ENCODE data around the gene TTC7B.

Gene TTC7B

DNA sequence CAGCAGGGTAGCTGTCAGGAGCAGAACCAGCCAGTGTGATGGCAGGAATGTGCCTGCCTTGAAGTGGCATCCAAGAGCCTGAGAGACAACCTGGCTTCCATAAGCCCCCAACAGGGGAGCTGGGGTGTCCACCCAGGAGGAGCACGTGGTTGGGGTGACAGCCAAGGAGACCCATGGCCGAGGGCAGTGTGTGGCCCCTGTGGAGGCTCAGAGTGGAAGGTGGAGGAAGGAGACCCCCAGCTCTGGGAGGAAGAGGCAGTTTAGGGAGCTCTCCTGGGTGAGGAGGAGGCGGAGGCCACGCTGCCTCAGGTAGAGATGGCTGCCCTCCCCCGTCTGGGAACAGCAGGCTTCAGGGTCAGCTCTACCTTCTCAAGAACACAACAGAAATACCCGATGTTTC is 272.4 kb downstream of the TTC7B start:
- TF ChIP-seq, protein P1, sequence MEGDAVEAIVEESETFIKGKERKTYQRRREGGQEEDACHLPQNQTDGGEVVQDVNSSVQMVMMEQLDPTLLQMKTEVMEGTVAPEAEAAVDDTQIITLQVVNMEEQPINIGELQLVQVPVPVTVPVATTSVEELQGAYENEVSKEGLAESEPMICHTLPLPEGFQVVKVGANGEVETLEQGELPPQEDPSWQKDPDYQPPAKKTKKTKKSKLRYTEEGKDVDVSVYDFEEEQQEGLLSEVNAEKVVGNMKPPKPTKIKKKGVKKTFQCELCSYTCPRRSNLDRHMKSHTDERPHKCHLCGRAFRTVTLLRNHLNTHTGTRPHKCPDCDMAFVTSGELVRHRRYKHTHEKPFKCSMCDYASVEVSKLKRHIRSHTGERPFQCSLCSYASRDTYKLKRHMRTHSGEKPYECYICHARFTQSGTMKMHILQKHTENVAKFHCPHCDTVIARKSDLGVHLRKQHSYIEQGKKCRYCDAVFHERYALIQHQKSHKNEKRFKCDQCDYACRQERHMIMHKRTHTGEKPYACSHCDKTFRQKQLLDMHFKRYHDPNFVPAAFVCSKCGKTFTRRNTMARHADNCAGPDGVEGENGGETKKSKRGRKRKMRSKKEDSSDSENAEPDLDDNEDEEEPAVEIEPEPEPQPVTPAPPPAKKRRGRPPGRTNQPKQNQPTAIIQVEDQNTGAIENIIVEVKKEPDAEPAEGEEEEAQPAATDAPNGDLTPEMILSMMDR (IDR thresholded peaks at IDR 0.05; ENCODE audit: low read depth, low read length) = no peak
- H3K4me3 ChIP-seq (ENCODE audit: low read depth, low read length) = no peak overlapping the region

DNA sequence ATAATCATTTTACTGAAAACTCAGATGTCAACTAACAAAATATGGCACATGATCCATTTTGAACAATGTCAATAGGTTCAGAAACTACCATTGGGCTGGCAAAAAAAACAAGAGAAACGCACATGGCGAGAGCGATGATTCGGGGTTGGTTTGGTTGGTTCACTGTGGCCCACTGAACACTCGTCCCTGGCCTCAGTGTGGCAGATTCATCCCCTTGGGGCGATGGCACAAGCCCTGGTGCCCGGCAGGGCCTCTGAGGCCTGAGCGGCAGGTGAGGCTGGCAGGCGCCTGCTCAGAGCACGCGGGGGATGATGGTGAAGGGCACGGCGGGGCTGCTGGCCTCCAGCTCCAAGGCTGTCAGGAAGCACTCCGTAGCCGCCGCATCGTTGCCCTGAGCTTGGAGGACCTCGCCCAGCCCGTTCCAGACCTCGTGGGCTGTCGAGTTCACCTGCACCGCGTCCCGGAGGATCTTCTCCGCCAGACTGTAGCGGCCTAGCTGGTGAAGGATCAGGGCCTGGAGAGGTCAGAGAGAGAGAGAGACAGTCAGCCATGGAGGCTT is 275.1 kb downstream of the TTC7B start:
- TF ChIP-seq, protein P1 (IDR thresholded peaks at IDR 0.05; ENCODE audit: low read depth, low read length) = no peak

DNA sequence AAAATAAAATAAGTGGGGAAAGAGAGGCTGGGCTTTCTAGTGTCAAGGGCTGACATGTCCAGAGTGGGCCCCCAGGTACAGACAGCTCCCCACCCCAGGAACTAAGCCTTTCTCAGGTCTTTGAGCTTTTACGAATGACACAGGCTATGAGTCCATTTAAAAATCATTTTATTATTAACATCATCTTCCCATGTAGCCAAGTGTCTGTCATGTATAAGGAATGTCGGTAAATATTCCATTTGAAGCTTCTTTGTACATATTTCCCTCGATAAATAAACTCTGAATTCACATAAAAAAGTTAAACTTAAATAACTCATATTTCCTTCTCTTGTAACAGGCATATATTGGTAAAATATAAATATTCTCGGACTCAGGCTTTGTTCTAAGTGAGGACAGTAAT is 275.8 kb downstream of the TTC7B start:
- no peak overlapping the region for H3K4me3 ChIP-seq (ENCODE audit: low read depth, low read length)
- TF ChIP-seq, protein P1 (IDR thresholded peaks at IDR 0.05; ENCODE audit: low read depth, low read length) = no peak

More for the DNA sequence above, 275.1 kb downstream of the TTC7B start:
- no peak overlapping the region for H3K4me3 ChIP-seq (ENCODE audit: low read depth, low read length)

DNA sequence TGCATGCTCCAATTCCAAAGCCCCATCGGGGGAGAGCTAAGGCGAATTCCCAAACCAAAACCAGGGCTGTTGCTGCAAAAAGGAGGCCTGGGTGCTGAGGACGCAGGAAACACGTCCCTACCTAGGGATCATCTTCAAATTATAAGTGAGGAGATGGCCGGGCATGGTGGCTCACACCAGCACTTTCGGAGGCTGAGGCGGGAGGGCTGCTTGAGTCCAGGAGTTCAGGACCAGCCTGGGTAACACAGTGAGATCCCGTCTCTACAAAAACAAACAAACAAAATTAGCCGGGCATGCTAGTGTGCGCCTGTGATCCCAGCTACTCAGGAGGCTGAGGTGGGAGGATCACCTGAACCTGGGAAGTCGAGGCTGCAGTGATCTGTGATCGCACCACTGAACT is 276.2 kb downstream of the TTC7B start:
- TF ChIP-seq, protein P1 (IDR thresholded peaks at IDR 0.05; ENCODE audit: low read depth, low read length) = no peak
- no peak overlapping the region for H3K4me3 ChIP-seq (ENCODE audit: low read depth, low read length)

DNA sequence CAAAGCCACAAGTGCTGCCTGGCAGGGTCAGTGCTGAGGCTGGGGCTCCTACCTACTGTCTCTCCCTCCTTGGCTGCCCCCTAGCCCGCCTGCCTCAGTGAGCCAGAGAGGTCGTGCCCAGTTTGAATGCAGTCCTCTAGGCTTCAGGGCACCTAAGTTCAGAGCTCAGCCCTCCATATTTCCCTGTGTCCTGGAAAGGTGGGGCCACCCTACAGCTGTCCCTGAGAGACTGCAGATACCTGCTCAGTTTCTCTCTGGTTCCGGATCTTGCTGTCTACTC is 276.8 kb downstream of the TTC7B start:
- no peak overlapping the region for H3K4me3 ChIP-seq (ENCODE audit: low read depth, low read length)
- TF ChIP-seq, protein P1 (IDR thresholded peaks at IDR 0.05; ENCODE audit: low read depth, low read length) = no peak

DNA sequence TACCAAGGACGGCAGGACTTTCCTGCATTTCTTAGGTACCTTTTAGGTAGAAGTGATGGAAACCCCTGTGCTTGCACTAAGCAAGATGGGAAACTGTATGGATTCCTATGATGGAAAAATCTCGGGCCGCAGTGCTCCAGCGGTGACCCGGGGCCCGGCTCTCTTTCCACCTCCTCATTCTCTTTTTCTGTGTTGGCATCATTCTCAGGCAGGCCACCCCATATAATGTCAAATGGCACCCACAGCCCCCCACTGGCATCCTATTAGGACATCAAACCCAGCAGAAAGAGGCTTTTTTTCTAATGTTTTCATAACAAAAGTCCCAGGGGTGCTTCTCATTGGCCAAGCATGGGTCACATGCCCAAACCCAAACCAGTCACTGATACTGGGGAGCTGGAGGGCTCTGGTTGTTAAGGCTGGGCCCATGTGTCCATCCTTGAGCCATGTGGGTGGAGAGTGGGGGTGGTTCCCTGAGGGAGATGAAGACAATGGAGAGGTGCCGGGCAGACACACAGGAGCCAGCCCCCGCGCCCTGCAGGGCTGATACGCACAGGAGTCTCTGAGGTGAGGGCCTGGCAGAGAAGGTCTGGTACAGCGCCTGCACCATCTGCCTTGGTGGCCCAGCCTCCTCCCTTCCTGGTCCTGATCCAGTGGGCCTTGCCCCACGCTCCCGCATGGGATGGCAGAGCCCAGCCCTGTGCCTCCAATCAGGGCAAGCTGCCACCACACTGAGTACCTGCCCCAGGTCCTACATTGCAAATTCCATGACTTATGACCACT is 277.3 kb downstream of the TTC7B start:
- TF ChIP-seq, protein P1 (IDR thresholded peaks at IDR 0.05; ENCODE audit: low read depth, low read length) = no peak
- no peak overlapping the region for H3K4me3 ChIP-seq (ENCODE audit: low read depth, low read length)

DNA sequence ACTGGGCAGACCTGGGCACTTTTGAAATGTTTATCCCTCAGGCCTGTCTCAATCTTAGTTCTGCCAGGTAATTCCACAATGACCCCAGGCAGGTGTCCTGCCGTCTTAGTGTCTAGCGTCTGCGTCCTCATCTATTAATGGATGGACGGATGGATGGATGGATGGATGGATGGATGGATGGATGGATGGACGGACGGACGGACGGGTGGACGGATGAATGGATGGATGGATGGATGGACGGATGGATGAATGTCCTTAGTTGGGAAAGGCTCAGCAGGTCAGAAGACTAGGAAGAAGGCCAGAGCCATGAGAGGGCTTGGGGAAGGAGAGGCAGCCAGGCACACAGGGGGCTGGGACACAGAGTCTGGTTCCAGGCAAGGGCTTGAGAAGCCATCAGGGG is 278.1 kb downstream of the TTC7B start:
- H3K4me3 ChIP-seq (ENCODE audit: low read depth, low read length) = no peak overlapping the region
- TF ChIP-seq, protein P1 (IDR thresholded peaks at IDR 0.05; ENCODE audit: low read depth, low read length) = no peak

All from WI38 (cell line).